GM12878 (cell line): Measurements from ENCODE around the gene AHNAK. TPM values are rescaled to one million over a fixed set of nuclear protein-coding genes. Genes with fewer than 3 reads are reported as not detected.

Source experiments
- ATAC-seq: fragments of 200-7000 bp; cut with Tn5 transposase; 3 replicates; pipeline ENCODE4 v1.9.1; 2020; ENCODE audit warnings: mild to moderate bottlenecking, moderate library complexity
- BruUV-seq: library from RNA; stranded (reverse); fragments of 400-500 nt; replicated peaks from 2 replicates; lab custom pipeline; 2021; lab: Mats Ljungman, UMichigan
- CTCF ChIA-PET: fragments of 300-600 bp; sonication (Branson Sonifier 250); formaldehyde crosslinking; extraction: SDS; loops from one replicate; lab custom pipeline; 2021; ENCODE audit warnings: inconsistent platforms; lab: Yijun Ruan, JAX
- POLR2A ChIA-PET: fragments of 350-600 bp; formaldehyde crosslinking; extraction: SDS; loops from one replicate; lab custom pipeline; 2021; ENCODE audit warnings: inconsistent platforms; lab: Charles Lee
- RAD21 ChIA-PET: fragments of 300-600 bp; sonication (Branson Sonifier 250); formaldehyde crosslinking; loops from one replicate; lab custom pipeline; 2023; ENCODE audit warnings: antibody characterized with exemption; ENCODE audit not compliant: unreplicated experiment; lab: Charles Lee
- SMC1A ChIA-PET: fragments of 300-600 bp; sonication (Branson Sonifier 250); formaldehyde crosslinking; loops from one replicate; lab custom pipeline; 2023; ENCODE audit not compliant: unreplicated experiment, uncharacterized antibody; lab: Charles Lee
- DNase-seq: peaks from one replicate; pipeline ENCODE4 v3.0.0-alpha.2; 2011; ENCODE audit warnings: low read depth, low spot score
- FAIRE-seq: peaks from 3 replicates; lab custom pipeline; 2011; peaks lifted over from hg19 to GRCh38; lab: Jason Lieb, UNC
- H2AFZ ChIP-seq: 2 replicates; pipeline ENCODE4 v1.6.0; 2011; ENCODE audit warnings: low read depth, low read length, control low read depth; ENCODE audit not compliant: control insufficient read depth
- H3K27ac ChIP-seq: 2 replicates; pipeline ENCODE4 v1.5.1; 2011; ENCODE audit warnings: control low read depth; ENCODE audit not compliant: control insufficient read depth, insufficient read depth
- H3K27me3 ChIP-seq, 2 experiments: replicated peaks in 1 of 2; 2 replicates each; pipeline versions ENCODE4 v1.6.0 to v1.6.1; 2011; ENCODE audit warnings: low read length in 1 of 2; ENCODE audit not compliant: control insufficient read depth in 2 of 2, insufficient read depth in 2 of 2
- H3K36me3 ChIP-seq, 2 experiments: 2 replicates each; pipeline ENCODE4 v1.5.1; 2011; ENCODE audit warnings: low read length in 1 of 2; ENCODE audit not compliant: control insufficient read depth in 2 of 2, insufficient read depth in 2 of 2
- H3K4me1 ChIP-seq: 2 replicates; pipeline ENCODE4 v1.6.1; 2011; ENCODE audit warnings: mild to moderate bottlenecking, low read length, moderate library complexity, mixed read lengths; ENCODE audit not compliant: control insufficient read depth, insufficient read depth
- H3K4me2 ChIP-seq: 2 replicates; pipeline ENCODE4 v1.6.0; 2011; ENCODE audit warnings: control low read depth; ENCODE audit not compliant: control insufficient read depth, insufficient read depth
- H3K4me3 ChIP-seq: fragments of 200-600 bp; sonication (generic); 2 replicates; pipeline ENCODE4 v1.5.1; 2016
- H3K79me2 ChIP-seq: 2 replicates; pipeline ENCODE4 v1.6.0; 2011; ENCODE audit warnings: low read length; ENCODE audit not compliant: control insufficient read depth, insufficient read depth
- H3K9ac ChIP-seq: 2 replicates; pipeline ENCODE4 v1.8.0; 2011; ENCODE audit warnings: low read length, control low read depth, mixed read lengths; ENCODE audit not compliant: control insufficient read depth, insufficient read depth
- H3K9me3 ChIP-seq: replicated peaks from 3 replicates; pipeline ENCODE4 v1.5.1; 2011; ENCODE audit warnings: mild to moderate bottlenecking, low read length; ENCODE audit not compliant: control insufficient read depth, insufficient read depth
- H4K20me1 ChIP-seq: 2 replicates; pipeline ENCODE4 v1.6.0; 2011; ENCODE audit not compliant: control insufficient read depth, insufficient read depth
- BACH1 ChIP-seq: fragments of 450-650 bp; IDR thresholded peaks from 2 replicates; pipeline ENCODE4 v1.6.1; 2017; ENCODE audit warnings: mild to moderate bottlenecking, borderline replicate concordance
- BHLHE40 ChIP-seq, 2 experiments: fragments of 450-650 bp in 1 of 2; IDR thresholded peaks; 2 replicates each; pipeline ENCODE4 v1.6.1; 2011 to 2017; ENCODE audit warnings: low read depth in 2 of 2, borderline replicate concordance in 1 of 2, improper control_type of control experiment in 1 of 2, low read length in 1 of 2, mild to moderate bottlenecking in 1 of 2
- CBX3 ChIP-seq: fragments of 200-600 bp; sonication (generic); IDR thresholded peaks from 2 replicates; pipeline ENCODE4 v1.6.1; 2016; ENCODE audit warnings: low read depth, borderline replicate concordance
- CBX5 ChIP-seq: sonication (generic); IDR thresholded peaks from 2 replicates; pipeline ENCODE4 v1.6.1; 2016; ENCODE audit warnings: low read depth, moderate library complexity, mild to moderate bottlenecking, inconsistent platforms
- EED ChIP-seq: sonication (generic); IDR thresholded peaks from 2 replicates; pipeline ENCODE4 v1.6.1; 2016; ENCODE audit warnings: antibody characterized with exemption, low read depth
- FOS ChIP-seq: IDR thresholded peaks from 3 replicates; pipeline ENCODE4 v1.6.1; 2011; ENCODE audit warnings: borderline replicate concordance; ENCODE audit not compliant: insufficient read length; ENCODE audit errors: extremely low read depth
- KDM1A ChIP-seq: fragments of 200-600 bp; sonication (generic); IDR thresholded peaks from 2 replicates; pipeline ENCODE4 v1.6.1; 2016; ENCODE audit warnings: borderline replicate concordance
- MEF2B ChIP-seq: fragments of 450-650 bp; IDR thresholded peaks from 2 replicates; pipeline ENCODE4 v1.6.1; 2018; ENCODE audit warnings: mild to moderate bottlenecking, moderate library complexity; ENCODE audit not compliant: partially characterized antibody, poor library complexity, severe bottlenecking
- MXI1 ChIP-seq: fragments of 150-350 bp; IDR thresholded peaks from 2 replicates; pipeline ENCODE4 v1.6.1; 2011; ENCODE audit warnings: low read depth, mild to moderate bottlenecking, inconsistent platforms, low read length, improper control_type of control experiment
- PAX5 ChIP-seq: IDR thresholded peaks from 2 replicates; pipeline ENCODE4 v1.6.1; 2011; ENCODE audit warnings: low read depth, low read length, borderline replicate concordance
- PKNOX1 ChIP-seq: fragments of 450-650 bp; IDR thresholded peaks from 2 replicates; pipeline ENCODE4 v1.6.1; 2016; ENCODE audit warnings: mild to moderate bottlenecking
- RAD21 ChIP-seq: IDR thresholded peaks from 2 replicates; pipeline ENCODE4 v1.6.1; 2011; ENCODE audit warnings: mild to moderate bottlenecking, low read depth, low read length, moderate library complexity; ENCODE audit not compliant: insufficient read depth
- RELB ChIP-seq: fragments of 450-650 bp; IDR thresholded peaks from 2 replicates; pipeline ENCODE4 v1.6.1; 2017; ENCODE audit warnings: low read depth, mild to moderate bottlenecking, moderate library complexity
- SREBF1 ChIP-seq: IDR thresholded peaks from 2 replicates; pipeline ENCODE4 v1.6.1; 2012; ENCODE audit warnings: mild to moderate bottlenecking, low read length
- SREBF2 ChIP-seq: IDR thresholded peaks from 2 replicates; pipeline ENCODE4 v1.6.1; 2012; ENCODE audit warnings: mild to moderate bottlenecking, low read length
- WGBS: methylation state at CpG from one replicate; pipeline ENCODE4 v1.1.6; 2016; ENCODE audit warnings: low lambda C conversion rate; ENCODE audit not compliant: insufficient replicate concordance, insufficient coverage; ENCODE audit errors: missing lambda C conversion rate; 5-methylcytosine and 5-hydroxymethylcytosine counted together
- in situ Hi-C: fragments of 300-500 bp; cut with MboI; formaldehyde crosslinking; loops from 9 replicates; pipeline ENCODE4 v1.14.3; 2018; ENCODE audit warnings: mixed read lengths
- intact Hi-C: fragments of 100-400 bp; cut with micrococcal nuclease; formaldehyde crosslinking; loops from one replicate; pipeline ENCODE4 v1.14.2; 2022; ENCODE audit not compliant: unreplicated experiment
- polyA plus RNA-seq, 11 experiments: library from polyadenylated mRNA; depleted of rRNA in 4 of 11; unstranded in 6 of 11; stranded (reverse) in 5 of 11; fragments of >200 nt; fragmentation: Nextera tagmentation in 4 of 11; fragmentation: Illumina TruSeq in 1 of 11; extraction: Ambion mirVana in 4 of 11; extraction: Trizol in 1 of 11; gene quantifications; 1 replicate in 1 of 11; 2 replicates in 10 of 11; pipeline versions ENCODE4 v1.2.1 to v1.2.3, GENCODE V29; 2011 to 2016; ENCODE audit warnings: inconsistent platforms in 2 of 11, missing spikeins in 2 of 11, low read depth in 1 of 11
- total RNA-seq, 4 experiments: library from RNA; depleted of rRNA in 3 of 4; stranded (reverse); fragments of >200 nt in 3 of 4; fragmentation: Illumina TruSeq in 1 of 4; extraction: Trizol in 1 of 4; gene quantifications; 2 replicates each; pipeline versions ENCODE4 v1.2.1 to v1.2.3, GENCODE V29; 2013 to 2021
- TF ChIP-seq, protein P1 (sequence below): fragments of 450-650 bp; formaldehyde crosslinking; IDR thresholded peaks from 2 replicates; pipeline ENCODE4 v1.4.0; 2022; ENCODE audit warnings: mild to moderate bottlenecking, moderate library complexity
- TF ChIP-seq, protein P2 (sequence below): IDR thresholded peaks from 2 replicates; pipeline ENCODE4 v1.6.1; 2012; ENCODE audit warnings: low read length, inconsistent platforms

The AHNAK gene
- total and polyA plus RNA-seq, 10 of the 15 experiments (the other 5 are each of a cell fraction or from before 2014, with no cell fraction given), result 0.76 to 90.3 (median 19.4) TPM

DNA sequence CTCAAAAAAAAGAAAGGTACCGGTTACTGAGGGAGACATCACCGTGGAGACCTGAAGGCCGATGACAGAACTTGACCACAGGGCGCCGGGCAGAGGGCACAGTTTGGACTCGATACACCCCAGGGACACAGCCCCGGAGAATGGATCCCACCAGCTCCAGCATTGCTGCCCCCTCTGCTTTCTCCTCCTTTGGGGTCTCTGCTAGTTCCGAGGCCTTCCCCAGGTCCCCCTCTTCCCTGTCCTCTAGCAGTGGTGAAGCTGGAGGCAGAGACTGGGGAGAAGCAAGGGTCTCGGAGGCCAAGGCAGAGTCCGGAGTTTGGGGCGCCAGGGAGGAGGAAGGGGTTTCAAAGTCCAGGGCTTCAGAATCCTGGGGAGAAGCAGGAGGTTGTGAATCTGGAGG lies 31.9 kb upstream of the AHNAK start:
- no peak overlapping the region for H2AFZ ChIP-seq
- peaks cover 11% of the 10 kb centered on the region for H3K79me2 ChIP-seq
- no peak overlapping the region for H3K4me2 ChIP-seq
- ChIA-PET SMC1A (no interaction called here), RAD21 (no interaction called here), CTCF (interaction anchor here (0.7 kb wide), 1 partner anchor 278 kb away, joined by 3 read pairs; no protein-coding TSS in a partner anchor)
- in situ Hi-C loops, result no loop called here
- FAIRE-seq, result no peak
- no peaks in the 10 kb centered on the region for H4K20me1 ChIP-seq
- H3K4me3 ChIP-seq, result no peak overlapping the region
- TF ChIP-seq PKNOX1 (no peak), KDM1A (no peak), CBX3 (no peak), BACH1 (no peak), SREBF2 (no peak), MXI1 (no peak), CBX5 (no peak), RELB (no peak), MEF2B (no peak), SREBF1 (no peak), EED (no peak), FOS (no peak), RAD21 (no peak), PAX5 (no peak), BHLHE40 (IDR thresholded peaks at IDR 0.05; ENCODE audit: borderline replicate concordance in 1 of 2, low read depth in 2 of 2, low read length in 1 of 2) (no peak)
- TF ChIP-seq, protein P1, sequence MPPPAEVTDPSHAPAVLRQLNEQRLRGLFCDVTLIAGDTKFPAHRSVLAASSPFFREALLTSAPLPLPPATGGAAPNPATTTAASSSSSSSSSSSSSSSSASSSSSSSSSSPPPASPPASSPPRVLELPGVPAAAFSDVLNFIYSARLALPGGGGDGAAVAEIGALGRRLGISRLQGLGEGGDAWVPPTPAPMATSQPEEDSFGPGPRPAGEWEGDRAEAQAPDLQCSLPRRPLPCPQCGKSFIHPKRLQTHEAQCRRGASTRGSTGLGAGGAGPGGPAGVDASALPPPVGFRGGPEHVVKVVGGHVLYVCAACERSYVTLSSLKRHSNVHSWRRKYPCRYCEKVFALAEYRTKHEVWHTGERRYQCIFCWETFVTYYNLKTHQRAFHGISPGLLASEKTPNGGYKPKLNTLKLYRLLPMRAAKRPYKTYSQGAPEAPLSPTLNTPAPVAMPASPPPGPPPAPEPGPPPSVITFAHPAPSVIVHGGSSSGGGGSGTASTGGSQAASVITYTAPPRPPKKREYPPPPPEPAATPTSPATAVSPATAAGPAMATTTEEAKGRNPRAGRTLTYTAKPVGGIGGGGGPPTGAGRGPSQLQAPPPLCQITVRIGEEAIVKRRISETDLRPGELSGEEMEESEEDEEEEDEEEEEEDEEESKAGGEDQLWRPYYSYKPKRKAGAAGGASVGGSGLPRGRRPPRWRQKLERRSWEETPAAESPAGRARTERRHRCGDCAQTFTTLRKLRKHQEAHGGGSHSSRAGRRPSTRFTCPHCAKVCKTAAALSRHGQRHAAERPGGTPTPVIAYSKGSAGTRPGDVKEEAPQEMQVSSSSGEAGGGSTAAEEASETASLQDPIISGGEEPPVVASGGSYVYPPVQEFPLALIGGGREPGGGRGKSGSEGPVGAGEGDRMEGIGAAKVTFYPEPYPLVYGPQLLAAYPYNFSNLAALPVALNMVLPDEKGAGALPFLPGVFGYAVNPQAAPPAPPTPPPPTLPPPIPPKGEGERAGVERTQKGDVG, result no peak
- TF ChIP-seq, protein P2, sequence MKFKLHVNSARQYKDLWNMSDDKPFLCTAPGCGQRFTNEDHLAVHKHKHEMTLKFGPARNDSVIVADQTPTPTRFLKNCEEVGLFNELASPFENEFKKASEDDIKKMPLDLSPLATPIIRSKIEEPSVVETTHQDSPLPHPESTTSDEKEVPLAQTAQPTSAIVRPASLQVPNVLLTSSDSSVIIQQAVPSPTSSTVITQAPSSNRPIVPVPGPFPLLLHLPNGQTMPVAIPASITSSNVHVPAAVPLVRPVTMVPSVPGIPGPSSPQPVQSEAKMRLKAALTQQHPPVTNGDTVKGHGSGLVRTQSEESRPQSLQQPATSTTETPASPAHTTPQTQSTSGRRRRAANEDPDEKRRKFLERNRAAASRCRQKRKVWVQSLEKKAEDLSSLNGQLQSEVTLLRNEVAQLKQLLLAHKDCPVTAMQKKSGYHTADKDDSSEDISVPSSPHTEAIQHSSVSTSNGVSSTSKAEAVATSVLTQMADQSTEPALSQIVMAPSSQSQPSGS, result no peak
- TF ChIP-seq, all 136 proteins: peak for 0
- DNase-seq (no peak), ATAC-seq (no peak)
- no TSS peak for BruUV-seq
- no peak overlapping the region for H3K27ac ChIP-seq
- WGBS, result 93% methylated on average over 11 of the region's 11 CpGs
- peaks cover 16 to 19% of the 10 kb centered on the region in 2 experiments; a peak in 3 of 4 replicates for H3K36me3 ChIP-seq
- intact Hi-C loops, result no loop called here
- H3K9me3 ChIP-seq, result no peaks in the 10 kb centered on the region
- H3K27me3 ChIP-seq, result no peaks in the 10 kb centered on the region
- no peak overlapping the region for H3K9ac ChIP-seq
- H3K4me1 ChIP-seq, result peaks cover 5% of the 10 kb centered on the region; the same call in 1 of the 2 replicates
- POLR2A ChIA-PET, result no interaction called here
